Activated naive CD4-positive, alpha-beta T cell treated with anti-CD3 and anti-CD28 coated beads, Interleukin-2, amount 50 U/mL, for 16 hours (primary cell): Measurements from ENCODE around the gene ERG.

Experiments
- DNase-seq: peaks from one replicate; pipeline ENCODE4 v3.0.0-alpha.2; 2020

ERG gene

DNA sequence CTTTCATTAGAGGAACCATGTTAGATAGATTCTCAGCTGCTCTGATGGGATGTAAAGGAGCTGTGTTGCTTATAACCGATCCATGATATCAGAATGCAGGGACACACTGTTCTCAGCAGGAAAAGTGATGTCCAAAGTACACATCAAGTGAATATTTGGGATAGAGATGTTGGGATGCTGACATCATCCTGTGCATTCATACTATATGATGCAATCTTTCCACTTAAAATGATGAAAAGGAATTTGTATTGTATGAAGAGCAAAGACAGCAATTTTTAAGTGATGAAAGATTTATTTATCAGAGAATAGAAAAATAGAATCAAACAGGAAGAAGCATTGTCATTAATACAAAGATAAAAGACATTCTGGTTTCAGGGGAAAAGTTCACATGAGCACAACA, 110.1 kb downstream of the ERG start:
- no peak for DNase-seq

GRCh38 chr21:38386967-38387366, 111.3 kb downstream of the ERG start:
- no peak for DNase-seq

DNA sequence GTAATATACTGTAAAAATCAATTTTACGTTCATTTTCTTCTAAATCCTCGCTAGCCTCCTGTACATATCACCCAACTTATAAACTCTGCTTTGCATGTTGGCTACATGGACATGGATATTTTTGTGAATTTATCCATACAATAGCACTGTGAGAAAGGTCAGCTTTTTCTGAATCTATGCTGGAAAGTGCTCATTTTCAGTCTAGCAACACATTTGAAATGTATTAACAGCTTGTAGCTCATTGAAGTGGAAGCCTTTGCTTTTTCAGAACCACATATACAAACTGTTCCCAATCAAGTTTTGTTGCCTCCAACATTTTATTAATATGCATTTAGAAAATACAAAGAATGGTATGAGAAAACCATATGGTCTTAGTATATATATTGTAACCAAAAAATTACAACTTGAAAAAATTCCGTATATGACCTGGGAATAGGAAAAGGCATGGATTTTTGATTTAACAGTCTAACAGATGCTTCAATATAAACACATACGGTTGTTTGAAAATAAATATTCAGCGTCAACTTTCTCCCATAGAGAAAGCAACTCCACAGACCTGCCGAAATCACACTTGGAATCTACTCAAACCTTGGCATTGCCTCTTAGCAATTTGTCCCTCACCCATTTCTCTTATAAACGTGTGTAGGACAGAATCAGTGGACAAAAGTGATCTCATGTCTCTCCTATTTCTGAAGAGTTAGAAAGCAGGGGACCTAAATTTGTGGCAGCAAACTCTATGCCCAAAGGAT, 112.7 kb downstream of the ERG start:
- DNase-seq: no peak

DNA sequence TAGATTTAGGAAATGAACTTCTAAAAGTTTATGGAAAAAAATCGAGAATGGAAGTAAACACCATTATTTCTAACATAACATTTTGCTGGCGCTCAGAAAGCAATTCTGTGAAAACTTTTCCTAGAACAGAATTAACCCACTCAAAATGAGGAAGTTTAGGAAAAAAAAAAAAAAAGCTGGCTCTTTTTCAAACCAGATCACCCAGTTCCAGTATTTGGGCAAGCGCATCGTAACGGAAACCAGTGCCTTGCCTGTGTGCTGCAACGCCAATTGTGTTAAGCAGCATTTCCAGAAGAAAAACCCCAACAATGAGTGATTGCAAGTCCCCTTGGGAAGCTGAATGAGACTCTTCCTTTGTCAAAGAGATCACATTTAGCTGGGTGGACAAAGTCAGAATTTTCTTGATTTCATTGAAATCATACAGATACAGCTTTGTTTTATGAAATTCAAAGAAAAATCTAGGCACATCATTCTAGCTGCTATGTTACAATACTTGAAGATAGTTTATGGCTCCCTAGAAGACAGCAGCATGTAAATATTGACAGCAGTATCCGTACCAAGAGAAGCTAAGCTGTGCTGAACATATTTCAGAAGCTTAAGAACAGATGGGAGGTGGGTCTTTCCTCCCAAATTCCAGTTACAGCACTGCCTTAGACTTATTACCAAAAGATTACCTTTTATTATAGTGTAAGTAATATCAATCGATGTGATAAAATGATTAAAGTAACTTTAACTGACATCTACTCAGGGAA, 113.4 kb downstream of the ERG start:
- DNase-seq: no peak

DNA sequence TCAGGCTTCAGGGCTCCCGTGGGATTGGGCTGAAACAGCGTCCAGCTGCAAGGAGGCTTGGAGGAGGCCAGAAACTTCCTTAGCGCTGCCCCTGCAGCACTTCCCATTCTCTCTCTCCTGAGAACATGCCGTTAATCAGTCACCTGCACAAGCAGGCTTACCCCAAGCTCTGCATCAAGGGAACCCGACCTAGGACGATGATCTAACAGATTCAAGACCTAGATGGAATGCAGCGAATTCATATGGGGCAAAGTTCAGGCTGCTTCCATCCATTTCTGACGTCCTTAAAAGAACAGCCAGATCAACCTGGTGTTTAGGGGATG, 114.1 kb downstream of the ERG start:
- no peak for DNase-seq

- DNase-seq: no peak
Observed at GRCh38 chr21:38383411-38384237, 114.7 kb downstream of the ERG start.

DNA sequence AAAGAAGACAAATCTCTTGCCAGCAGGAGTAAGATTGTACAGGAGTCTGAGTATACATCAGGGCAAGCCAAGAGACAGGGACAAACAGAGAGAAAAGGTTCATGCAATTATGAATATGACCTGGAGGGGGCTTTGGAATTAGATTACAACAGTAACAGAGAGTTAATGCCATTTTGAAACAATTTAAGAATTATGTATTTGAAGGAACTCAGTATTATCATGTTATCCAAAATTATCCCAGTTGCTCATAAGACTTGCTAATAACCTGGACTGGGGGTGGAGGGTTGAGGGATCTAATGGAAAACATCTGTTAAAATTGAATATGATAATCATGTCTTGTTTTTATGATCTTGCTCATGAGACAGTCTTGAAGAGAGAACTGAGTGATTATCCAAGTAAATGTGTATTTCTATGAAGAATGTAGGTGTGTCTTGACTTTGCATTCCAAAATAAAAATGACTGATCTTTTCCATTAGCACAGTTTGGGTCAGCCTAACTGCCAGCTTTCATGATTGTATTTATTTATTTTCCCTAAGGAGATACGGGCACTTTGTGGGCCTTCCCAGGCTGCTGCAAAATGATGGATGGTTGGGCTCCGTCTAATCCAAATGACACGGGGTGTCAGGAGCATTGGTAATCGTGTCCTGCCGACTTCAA, 117.7 kb downstream of the ERG start:
- DNase-seq: no peak

DNA sequence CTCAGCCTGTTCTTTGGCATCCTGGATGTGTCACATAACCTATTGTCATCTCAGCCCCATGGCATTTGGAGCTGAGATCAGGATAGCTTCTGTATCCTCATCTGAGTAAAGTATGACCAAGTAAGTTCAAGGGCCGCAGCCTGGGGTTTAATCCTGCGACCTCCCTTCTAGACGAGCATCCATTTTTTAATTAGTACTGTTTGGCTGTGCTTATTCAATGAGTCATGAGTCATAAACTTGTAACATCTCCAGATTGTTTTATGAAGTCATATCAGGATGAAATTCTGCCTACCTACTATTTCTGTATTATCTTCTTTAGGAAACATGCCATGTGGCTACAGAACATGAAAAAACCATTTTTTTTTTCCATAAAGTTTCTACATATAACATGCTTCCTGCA, 119.1 kb downstream of the ERG start:
- DNase-seq: no peak

- DNase-seq: no peak
Observed at GRCh38 chr21:38377165-38378088, 120.8 kb downstream of the ERG start.

DNA sequence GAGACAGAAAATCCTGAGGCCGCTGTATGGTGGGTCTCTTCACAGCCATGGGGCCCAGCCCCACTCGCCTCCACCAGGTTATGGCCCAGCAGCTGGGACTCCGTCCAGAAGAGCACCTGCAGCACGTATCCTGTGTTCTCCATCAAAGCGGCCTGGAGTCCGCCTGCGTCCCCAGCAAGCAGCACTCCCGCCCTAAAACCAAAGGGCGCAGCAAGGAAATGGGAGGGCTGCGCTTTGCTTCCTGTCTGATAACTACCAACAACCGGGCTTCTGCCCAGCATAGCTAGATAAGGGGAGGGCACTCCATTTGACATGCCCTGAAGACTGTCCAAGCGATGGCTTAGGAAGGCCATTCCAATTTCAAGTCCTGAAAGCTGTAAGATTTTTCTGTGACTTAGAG, 121.6 kb downstream of the ERG start:
- DNase-seq: no peak

DNA sequence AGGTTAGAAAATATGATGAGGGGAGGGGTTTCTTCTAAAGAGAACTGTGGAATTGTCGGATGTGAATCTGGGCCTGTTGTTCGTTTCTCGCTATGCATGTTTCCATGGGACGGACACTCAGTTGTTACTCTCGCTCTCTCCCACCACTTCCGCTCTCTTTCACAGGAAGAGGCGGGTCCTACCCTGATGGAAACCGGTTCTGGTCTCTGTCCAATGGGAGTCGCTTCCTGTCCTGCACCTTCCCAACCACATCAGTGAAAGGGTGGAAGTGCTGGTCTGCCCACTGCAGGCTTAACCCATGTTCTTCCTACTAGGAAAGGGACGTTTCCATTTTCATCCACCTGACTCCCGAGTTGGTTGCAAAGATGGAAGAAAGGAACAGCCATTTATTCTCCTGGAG, 122.0 kb downstream of the ERG start:
- no peak for DNase-seq

DNA sequence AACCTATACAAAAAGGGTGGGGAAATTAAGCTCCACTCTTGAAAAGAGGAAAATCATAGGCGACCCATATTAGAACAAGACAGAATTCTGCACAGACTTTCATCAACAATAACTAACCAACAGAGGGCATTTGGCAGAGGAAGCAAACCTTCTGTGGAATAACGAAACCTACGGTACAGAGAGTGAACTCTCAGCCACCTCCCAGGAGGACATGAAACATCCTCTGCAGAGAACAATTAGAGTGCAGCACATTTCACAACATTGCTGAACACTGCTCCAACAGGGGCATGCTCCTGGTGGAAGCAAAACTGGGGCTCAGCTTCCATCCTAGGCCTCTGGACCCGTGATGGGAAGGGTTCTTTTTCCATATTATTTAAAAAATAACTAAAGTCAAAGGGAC, 130.6 kb downstream of the ERG start:
- DNase-seq: no peak

GRCh38 chr21:38365521-38365920, 132.8 kb downstream of the ERG start:
- no peak for DNase-seq

GRCh38 chr21:38363693-38364092, 134.6 kb downstream of the ERG start:
- no peak for DNase-seq

DNA sequence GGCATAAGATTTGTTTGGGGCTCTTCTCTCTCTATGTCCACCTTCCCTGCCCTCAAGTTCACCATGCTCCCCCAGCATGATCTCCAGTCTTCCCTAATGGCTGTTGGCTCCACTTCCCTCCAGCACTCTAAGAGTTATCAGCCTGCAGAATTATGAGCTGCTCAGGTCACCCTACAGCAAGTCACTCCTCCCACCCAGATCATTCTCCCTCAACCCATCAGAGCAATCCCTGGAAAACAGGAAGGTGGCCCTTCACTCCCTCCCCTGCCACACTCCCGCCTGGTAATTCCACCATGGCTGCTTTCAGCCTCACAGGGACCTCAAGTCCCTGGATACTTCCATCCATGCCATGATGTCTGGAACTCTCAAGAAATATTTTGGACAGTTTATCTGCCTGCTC, 137.0 kb downstream of the ERG start:
- DNase-seq: no peak

DNA sequence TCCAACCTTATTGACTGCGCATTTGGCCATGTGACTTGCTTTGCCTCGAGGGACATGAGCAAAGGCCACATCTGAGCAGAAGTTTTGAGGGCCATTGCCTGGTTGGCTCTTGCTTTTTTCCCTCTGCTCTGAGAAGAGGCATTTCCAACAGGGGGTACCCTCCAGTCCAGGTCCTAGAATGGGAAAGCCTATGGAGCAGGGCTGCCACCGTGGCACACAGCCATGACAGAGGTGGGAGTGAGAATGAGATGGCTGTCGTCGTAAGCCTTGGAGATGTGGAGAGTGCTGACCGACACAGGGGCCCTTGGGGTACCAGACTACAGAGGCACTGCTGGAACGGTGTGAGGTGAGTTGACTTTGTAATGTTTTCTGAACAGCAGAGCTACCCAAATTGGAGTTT, 138.4 kb downstream of the ERG start:
- DNase-seq: no peak

GRCh38 chr21:38359090-38359489, 139.2 kb downstream of the ERG start:
- no peak for DNase-seq

GRCh38 chr21:38358666-38359065, 139.6 kb downstream of the ERG start:
- DNase-seq: no peak

GRCh38 chr21:38358098-38358497, 140.2 kb downstream of the ERG start:
- DNase-seq: no peak

GRCh38 chr21:38356883-38357625, 141.2 kb downstream of the ERG start:
- no peak for DNase-seq

DNA sequence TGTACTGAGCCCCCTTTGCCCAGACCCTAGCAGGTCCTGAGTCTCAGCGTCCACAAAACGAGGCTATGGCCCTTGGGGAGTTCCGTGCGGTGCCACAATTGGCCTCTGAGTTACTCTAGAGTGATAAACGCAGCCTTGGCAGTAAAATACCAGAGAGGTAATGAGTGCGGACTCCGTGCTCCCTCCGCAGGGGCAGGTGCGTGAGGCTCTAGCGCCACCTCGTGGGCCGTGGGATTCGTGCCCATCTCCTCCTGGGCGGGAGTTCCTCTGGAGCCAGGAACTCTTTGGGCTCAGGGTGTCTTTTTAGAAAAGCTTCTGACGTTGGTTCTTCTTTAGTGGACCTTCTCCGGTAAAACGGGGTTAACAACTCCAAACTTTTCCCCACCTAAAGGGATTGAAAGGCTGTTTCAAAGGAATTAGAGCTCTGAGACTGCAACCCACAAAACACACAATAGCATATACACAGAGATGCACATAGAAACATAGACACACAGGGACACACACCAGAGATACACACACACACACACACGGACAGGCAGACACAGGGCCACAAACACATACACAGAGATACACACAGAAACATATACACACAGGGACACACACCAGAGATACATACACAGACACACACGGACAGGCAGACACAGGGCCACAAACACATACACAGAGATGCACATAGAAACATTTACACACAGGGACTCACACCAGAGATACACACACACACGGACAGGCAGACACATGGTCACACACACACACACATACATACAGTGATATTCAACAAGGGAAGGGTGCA, 142.1 kb downstream of the ERG start:
- DNase-seq: peak; percentile 80
